GM21825 (cell line): ENCODE results near the gene SMAD6.

ENCODE experiments used
- ATAC-seq: cut with Tn5 transposase; IDR thresholded peaks from one replicate; pipeline ENCODE4 v1.9.1; 2021; ENCODE audit warnings: mild to moderate bottlenecking, moderate library complexity; ENCODE audit not compliant: unreplicated experiment

The SMAD6 gene

DNA sequence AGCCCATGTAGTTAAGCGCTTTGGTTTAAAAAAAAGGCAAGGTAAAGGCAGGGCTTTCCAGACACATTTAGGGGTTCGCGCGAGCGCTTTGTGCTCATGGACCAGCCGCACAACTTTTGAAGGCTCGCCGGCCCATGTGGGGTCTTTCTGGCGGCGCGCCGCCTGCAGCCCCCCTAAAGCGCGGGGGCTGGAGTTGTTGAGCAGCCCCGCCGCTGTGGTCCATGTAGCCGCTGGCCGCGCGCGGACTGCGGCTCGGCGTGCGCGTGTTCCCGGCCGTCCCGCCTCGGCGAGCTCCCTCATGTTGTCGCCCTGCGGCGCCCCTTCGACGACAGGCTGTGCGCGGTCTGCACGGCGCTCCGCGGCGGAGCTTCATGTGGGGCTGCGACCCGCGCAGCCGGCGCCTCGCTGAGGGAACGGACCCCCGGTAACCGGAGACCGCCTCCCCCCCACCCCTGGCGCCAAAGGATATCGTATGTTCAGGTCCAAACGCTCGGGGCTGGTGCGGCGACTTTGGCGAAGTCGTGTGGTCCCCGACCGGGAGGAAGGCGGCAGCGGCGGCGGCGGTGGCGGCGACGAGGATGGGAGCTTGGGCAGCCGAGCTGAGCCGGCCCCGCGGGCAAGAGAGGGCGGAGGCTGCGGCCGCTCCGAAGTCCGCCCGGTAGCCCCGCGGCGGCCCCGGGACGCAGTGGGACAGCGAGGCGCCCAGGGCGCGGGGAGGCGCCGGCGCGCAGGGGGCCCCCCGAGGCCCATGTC, 927 bp downstream of the SMAD6 start:
- ATAC-seq: no peak

DNA sequence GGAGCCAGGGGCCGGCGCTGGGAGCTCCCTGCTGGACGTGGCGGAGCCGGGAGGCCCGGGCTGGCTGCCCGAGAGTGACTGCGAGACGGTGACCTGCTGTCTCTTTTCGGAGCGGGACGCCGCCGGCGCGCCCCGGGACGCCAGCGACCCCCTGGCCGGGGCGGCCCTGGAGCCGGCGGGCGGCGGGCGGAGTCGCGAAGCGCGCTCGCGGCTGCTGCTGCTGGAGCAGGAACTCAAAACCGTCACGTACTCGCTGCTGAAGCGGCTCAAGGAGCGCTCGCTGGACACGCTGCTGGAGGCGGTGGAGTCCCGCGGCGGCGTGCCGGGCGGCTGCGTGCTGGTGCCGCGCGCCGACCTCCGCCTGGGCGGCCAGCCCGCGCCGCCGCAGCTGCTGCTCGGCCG, 1.5 kb downstream of the SMAD6 start:
- ATAC-seq: no peak

GRCh38 chr15:66704019-66704802, 2.2 kb downstream of the SMAD6 start:
- no peak for ATAC-seq

DNA sequence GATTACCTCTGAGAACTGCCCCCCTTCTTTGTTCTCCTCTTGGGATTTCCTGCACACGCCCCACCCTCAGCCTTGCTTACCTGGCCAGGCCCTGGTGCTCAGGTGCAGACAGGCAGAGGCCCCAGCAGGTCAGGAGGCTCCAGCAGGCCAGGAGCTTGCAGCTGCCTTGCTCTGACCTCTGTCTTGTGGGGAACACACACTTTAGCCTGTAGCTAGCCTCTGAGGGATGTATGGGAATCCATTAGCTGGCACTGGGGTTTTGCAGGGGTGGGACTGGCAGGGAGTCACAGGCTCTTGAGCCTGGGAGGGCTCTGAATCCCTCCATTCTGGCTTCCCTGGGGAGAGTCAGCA, 2.7 kb downstream of the SMAD6 start:
- ATAC-seq: no peak

GRCh38 chr15:66705277-66706146, 3.5 kb downstream of the SMAD6 start:
- no peak for ATAC-seq

DNA sequence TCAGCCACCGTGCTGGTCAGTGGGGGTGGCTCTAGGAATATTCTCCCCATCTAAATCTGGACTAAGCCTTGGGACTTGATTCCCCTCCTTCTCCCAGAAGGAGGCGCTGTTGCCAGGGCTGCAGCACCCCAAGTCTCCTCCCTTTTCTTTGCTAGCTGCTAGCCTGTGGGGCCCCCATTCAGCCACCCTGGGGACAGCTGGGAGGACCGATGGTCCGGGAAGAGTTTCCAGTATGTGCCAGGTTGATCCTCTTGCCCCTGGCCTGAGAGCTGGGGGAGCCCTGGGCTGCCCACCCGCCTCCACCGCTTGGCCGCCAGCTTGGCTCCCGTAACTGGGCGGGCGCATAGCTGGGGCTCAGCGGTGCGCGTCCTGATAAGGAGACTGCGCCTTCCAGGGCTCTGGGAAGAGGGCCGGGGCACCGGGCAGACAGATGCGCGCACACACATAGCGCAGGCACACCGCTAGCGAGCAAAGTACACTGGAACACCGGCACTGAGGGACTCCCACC, 4.2 kb downstream of the SMAD6 start:
- ATAC-seq: no peak

- ATAC-seq: no peak
Observed at GRCh38 chr15:66706840-66707239, 4.8 kb downstream of the SMAD6 start.

DNA sequence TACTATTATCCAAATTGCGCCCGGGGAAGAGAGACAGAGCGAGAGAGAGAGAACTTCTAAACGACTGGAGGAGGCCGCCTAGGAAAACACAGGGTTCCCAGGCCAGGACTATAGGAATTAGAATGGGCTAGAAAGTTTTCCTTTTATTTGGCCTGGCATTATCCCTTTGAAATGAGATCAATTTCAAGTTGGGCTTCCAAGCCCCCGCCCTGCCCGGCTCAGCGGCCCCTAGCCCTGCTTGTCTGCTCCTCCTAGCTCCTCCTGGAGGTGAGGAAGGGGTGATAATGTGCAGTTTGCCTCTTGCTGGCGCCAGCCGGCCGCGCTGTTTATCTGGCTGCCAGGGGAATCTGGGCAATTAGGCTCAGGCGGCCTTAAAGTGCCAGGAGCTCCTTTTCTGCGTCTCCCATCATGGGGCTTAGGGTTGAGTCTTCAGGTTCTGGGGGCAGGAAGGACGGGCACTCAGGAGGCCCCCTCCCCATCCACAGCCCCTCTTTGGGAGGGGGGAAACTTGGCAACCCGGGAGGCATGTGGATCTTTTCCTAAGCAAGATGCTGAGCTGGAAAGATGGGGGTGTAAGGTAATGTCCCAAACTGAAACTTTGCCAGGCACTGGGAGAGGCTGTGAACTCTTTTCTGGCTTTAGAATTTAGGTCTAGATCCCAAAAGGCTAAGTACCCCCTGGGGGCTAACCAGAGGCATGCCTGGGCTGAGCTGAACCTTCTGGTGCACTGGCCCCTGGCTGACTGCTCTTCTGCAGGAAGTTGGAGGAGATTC, 5.5 kb downstream of the SMAD6 start:
- ATAC-seq: no peak

DNA sequence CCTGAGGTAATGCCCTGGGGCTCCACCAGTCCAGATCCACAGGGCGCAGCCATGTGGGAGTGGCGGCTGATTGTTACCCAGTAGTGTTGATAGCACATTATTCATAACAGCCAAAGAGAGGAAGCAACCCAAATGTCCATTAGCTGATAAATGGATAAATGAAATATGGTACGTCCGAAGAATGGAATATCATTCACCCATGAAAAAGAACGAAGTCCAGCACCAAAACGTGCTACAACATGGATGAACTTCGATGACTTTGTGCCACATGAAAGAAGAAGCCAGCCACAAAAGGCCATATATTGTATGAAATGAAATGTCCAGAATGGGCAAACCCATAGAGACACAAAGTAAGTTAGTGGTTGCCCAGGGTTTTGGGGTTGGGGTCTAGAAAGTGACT, 6.4 kb downstream of the SMAD6 start:
- ATAC-seq: no peak

- no peak for ATAC-seq
Observed at GRCh38 chr15:66709884-66710283, 7.8 kb downstream of the SMAD6 start.

- no peak for ATAC-seq
Observed at GRCh38 chr15:66711260-66711659, 9.2 kb downstream of the SMAD6 start.

GRCh38 chr15:66711862-66712261, 9.8 kb downstream of the SMAD6 start:
- no peak for ATAC-seq

DNA sequence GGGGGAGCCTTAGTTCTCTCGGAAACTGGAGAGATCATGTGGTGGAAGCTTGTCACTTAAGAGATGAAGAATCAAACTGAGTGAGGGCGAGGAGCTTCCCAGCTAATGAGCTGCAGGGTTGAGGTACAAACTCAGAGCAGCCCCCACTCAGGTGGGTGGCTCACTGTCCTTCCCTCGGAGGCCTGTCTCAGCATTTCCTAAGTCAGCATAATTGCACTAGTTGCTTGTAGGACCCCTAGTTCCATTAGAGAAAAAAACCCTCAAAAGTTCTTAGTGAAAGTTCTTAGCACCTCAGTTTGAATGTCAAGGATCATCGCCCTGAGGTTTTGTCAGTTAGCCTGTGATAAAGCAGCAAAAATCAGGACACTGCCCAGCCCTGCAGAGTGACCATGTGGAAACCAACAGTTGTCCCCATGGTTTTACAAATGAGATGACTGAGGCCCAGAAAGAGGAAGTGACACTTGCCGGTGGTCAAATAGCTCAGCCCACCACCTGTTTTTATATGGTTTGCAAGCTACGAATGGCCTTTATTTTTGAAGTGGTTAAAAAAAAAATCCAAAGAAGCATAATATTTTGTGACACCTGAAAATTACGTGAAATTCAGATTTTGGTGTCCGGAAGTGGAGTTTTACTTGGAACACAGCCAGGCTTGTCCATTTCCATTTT, 11.9 kb downstream of the SMAD6 start:
- no peak for ATAC-seq

DNA sequence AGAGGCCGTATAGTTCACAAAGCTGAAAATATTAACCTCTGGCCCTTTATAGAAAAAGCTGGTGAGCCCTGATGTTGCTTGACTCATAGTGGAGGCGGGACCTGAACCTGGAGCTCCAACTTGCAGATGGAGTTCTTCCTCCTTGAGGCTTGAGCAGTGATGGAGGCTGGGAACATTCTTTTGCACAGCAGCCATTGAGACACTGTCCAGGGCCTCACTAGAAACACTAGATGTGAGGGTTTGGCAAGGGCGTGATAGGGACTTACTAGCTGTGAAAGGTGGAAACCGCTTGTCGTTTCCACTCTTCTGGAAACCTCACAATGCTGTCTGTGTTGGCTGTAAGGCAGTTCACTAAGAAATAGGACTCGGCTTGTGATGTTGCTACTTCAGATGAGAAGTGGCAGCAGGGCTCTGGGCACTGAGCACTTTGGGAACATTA, 12.5 kb downstream of the SMAD6 start:
- no peak for ATAC-seq

DNA sequence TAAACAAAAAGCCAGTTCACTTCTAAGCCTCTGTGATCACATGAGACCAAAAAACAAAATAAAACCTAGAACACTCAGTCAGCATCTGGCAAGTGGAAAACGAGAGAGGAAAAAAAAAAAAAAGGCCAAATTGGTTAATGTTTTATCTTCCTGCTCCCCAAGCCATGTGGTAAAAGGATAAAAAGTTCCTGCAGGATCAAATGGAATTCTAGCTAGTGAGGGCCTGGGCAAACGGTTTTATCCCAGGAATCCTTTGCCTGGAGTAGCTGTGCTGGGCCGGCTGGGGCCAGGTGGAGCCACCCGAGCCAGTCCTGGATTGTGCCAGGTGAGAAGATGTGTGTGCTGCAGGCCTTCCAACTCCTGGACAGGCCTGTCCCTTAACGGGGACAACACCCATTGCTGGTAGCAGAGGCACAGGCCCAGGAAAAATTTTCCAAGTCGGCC, 13.2 kb downstream of the SMAD6 start:
- no peak for ATAC-seq

- no peak for ATAC-seq
Observed at GRCh38 chr15:66715720-66716655, 14.0 kb downstream of the SMAD6 start.

DNA sequence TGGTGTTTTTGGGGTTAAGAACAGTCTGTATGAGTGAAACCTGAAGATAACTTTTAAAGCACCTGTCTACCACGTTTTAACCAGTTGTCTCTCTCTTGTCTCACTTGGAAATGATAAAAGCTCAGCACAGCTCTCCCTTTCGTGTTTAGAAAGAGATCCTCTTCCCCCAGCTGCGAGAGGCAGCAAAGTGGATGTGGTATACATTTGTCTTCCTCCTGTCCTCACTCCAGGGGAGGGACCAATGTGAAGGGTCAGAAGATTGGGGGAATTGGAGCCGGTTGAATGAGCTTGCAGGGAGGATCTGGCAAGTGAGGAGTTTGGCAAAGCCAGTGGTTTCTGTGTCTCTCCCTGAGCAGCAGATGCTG, 14.6 kb downstream of the SMAD6 start:
- no peak for ATAC-seq

DNA sequence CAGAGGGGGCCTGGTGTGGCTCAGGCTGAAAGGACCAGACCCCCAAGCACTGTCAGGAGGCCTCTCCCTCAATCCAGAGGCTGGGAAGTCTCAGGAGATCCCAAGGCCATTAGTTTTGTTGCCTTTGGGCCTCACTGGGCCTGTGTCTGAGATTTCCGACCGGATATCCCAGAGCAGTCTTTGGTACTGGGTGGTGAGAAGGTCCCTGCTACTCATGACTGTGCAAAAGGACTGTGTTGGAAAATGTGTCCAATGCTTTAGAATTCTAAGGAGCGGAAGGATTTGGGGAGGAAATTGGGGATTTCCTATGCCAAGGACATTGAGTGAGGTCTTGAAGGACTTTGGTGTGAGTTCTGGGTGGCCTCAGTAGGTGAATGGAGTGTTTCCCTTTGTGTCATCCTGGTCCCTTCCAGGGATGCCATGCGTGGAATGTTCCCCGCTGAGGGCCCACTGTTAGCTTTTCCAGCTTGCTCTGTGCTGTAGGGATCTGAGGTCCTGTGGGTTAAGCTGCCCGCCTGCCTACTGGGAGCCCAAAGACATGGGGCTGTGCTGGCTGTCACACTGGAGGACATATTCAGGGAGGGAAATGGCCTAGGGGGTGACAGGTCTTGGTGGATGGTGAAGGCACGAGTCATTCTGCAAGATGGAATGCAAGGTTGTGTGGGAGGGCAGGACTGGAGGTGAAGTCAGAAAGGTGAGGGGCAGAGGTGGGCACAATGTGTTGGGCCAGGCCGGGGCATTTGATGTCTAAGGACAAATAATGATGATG, 16.4 kb downstream of the SMAD6 start:
- ATAC-seq: no peak
